Jurkat, Clone E6-1 (cell line): Measurements from ENCODE around the gene RADIL.
A peak's percentile ranks its signal among the peaks of the same experiment; 100 is the strongest.

Source experiments
- DNase-seq: peaks from one replicate; pipeline ENCODE4 v3.0.0-alpha.2; 2011; ENCODE audit warnings: low read depth, low spot score
- H3K4me3 ChIP-seq: 2 replicates; pipeline ENCODE4 v1.5.1; 2011; ENCODE audit warnings: mild to moderate bottlenecking, low read length, control low read depth, moderate library complexity

The RADIL gene

DNA sequence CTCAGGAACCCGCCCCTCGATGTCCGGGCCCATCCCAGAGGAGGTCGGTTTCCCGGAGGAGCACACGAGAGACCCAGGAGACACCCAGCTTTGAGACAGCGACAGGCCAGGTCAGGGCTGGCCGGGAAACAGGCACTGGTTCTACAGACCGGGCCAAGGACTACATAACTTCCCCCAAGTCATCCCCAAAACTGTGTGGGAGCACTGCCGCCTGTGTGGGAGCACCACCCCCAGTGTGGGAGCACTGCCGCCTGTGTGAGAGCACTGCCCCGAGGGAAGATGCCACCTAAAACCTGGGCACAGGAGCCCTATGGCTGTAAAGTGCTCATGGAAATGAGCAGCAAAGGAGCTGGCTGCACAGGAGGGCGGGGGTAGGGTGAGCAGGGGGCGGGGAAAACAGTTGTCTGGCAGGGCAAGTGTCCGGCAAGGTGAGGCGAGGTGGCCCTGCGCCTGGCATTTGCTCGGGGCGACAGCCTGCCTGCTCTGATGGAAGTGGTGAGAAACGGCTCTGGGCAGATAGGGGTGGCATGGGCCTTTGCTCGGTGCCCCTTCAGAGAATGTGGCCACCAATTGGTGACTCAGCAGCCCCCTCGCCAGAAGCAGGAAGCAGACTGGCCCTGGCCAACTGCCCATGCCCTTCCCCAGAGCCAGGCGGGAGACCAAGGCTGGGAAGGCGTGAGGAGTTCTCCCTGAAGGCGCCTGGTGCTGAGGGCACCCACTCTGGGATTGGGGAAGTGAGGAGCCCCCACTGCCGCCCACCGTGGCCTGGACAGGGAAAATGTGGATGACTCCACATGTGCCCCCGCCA, 47.9 kb downstream of the RADIL start:
- DNase-seq, result no peak
- H3K4me3 ChIP-seq, result no peak overlapping the region

DNA sequence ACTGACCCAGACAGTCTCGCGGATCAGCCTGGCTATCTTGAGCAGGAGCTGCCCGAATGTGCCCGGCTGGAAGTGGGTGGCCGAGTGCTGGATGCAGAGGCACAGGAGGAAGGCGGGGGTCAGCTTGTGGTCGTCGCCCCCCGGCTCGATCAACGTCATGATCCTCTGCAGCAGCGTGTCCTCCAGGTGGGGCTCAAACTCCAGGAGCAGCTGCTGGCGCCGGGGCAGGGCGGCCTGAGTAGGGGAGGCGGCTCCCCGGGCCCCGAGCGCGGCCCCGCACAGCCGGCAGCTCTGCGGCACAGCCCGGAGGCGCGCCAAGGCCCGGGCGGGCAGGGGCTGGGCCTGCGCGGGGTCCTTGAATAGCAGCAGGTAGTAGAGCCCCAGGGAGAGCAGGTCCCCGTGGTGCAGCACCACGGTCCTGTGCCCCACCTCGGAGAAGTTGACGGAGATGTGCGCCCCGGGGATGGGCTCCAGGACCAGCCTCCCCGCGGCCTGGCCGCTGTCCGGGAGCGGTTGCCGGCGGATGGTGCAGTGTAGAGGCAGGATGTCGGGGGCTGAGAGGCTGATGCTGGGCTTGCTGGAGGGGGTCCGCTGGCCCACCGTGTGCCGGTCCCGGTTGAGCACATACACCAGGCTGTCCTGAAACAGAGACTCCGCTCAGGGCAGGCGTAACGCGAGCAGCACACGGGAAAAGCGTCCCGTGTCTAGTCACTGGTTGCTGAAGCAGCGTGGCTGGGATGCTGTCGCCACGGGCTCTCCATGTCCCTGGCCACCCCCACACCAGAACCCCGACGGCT, 48.7 kb downstream of the RADIL start:
- no peak overlapping the region for H3K4me3 ChIP-seq
- no peak for DNase-seq

DNA sequence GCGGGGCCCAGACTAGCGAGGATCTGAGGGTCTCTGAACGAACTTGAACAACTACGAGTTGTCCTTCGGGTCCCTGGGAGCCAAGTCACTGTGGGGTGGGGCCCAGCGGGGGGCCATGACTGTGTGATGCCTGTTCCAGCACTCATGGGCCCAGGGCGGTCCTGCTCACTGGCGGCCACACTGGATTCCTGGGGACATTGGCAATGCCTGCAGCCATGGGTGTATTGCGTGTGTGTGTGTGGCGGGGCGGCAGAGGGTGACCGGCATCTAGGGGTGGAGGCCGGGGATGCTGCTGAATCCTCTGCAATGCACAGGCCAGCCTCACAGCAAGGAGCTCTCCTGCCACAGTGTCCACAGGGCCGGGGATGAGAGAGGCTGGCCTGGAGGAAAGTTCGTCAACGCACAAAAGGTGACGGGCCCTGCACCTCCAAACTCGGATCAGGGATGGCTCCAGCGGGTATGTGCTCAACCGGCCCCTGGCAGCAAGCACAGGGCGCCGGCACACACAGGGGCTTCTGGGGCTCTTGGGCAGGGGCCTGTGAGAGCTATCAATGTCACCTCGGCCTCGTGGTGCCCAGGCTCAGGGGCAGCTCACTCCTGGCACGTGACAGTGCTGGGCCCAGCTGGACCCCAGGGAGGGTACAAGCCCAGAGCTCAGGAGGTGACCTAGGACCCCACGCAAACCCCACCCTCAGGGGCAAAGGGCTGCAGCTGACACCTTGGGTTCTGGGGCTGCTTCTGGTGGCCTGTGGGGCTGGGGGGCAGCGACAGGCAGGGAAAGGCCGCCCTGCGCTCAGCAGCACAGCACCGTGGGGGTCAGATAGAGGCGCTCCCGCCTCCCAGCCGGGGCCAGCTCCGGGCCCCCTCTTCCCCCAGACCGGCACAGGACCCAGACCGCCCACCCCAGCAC, 49.6 kb downstream of the RADIL start:
- no peak for DNase-seq
- H3K4me3 ChIP-seq, result no peak overlapping the region

DNA sequence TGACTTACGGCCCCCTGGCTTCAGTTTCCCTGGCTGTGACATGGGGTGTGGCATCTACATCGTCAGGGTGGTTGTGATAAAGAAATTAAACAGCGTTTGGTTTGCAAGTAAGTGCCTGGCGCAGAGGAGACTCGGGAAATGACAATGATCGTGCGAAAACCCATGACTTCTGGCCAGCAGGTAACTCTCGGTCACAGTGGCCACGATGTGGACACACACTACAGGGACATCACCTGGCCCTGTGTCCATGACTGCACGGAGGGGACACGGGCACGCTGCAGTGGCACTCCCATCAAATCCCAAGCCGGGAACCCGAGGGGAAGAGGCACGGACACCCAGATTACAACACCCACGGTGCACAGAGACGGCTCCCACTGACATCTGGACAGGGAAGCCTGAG, 50.3 kb downstream of the RADIL start:
- no peak overlapping the region for H3K4me3 ChIP-seq
- no peak for DNase-seq

DNA sequence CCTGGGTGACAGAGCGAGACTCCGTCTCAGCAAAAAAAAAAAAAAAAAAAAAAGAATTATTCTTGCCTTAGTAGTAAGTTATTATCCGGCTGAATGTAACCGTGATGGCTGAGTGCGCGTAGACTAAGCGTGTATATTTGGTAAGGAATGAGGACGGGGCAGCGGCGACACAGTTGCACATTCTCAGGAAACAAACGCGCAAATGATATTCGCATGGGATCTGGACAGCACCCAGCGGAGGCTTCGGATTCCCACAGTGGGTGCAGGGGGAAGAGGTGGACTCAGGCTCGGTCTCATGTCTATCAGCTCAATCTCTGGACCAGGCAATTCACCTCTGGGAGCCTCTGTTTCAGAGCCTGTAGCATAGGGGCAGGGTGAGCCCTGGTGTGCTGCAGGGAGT, 50.8 kb downstream of the RADIL start:
- H3K4me3 ChIP-seq, result no peak overlapping the region
- no peak for DNase-seq

DNA sequence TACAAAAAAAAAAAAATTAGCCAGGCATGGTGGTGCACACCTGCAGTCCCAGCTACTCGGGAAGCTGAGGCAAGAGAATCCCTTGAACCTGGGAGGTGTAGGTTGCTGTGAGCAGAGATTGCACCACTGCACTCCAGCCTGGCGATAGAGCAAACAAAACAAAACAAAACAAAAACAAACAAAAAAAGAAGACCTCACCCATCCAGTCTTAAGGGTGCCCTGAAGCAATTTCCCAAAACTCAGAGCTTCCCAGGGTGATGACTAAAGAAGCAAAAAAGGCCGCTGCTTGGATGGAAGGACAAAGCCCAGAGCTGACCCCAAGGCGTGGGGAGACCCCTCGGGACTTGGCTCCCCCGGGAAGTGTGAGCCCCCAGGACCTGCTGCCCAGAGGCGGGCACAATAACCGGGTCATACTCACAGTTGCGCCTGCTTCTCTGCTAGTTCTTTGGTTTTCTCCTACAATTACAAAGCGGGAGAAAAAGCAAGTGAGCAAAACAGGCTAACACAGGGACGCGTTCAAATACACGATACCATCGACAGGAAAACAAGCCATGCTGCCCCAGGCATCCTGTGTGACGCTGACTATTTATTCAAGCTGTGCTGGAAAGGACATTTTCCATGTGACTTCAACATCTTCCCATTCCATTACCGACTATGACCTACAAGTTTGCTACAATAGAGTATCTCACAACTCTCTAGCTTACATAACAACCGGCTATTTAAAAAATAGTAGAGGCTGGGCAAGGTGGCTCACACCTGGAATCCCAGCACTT, 51.6 kb downstream of the RADIL start:
- no peak for DNase-seq
- no peak overlapping the region for H3K4me3 ChIP-seq

DNA sequence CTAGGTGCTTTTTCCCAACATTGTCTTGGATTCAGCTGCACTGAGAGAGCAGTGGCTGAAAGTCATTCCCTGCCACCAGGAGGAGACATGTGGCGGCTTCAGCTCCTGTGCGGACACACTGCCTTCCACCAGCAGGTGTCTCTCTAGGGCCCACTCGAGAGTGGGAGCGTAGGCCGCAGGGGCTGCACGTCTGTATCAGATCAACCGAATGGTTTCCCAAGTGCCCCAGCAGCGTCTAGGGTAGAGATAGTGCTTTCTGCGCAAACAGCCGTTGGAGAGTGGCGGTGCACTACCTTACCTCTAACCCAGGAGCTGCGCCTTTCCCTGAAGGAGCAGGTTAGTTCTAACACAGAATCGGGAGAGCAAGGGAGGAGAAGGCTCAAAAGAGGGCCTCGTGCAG, 53.3 kb downstream of the RADIL start:
- DNase-seq, result peak; percentile 53
- H3K4me3 ChIP-seq, result no peak overlapping the region

DNA sequence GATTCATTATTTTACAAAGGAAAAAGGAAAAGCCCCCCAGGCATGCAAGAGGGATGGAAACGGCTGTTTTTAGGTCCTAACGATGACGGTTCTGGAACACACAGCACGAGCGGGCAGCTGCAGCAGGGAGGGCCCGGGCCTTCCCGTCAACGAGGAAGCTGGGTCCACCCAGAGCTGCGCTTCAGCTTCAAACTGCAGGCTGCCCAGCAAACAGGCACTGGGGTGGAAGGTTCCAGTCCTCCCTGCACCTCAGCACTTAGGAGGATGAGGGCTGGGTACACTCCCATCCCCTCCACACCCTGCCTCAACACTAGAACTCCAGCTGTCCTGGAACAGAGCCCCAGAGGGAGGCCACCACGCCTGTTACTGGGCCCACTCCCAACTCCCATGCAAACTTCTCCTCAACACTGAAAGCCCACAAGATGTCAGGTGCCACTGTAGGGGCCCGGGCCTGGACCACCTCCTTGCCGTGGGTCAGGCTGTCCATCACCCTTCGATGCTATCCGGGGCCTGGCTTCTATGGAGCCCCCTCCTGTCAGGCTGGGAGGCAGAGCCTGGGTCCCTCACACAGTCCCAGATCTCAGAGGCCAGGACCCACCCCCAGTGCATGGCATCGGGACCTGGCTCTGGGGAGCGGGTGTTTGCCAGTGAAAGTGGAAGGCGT, 54.7 kb downstream of the RADIL start:
- no peak for DNase-seq
- H3K4me3 ChIP-seq, result no peak overlapping the region

DNA sequence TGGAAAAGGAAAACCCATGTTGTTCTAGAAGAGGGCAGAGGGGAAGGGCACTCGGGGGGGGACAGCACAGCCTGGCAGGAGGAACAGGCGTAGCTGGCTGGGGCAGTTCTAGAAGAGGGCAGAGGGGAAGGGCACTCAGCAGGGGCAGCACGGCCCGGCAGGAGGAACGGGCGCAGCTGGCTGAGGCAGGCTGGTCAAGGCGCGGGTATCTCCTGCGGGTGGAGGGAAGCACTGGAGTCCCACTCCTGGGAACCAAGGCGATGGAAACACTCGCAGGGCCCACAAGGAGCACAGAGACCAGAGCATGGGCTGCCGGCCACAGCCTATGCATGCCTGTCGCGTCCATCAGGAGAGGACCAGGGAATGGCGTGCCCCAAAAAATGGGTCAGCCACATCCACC, 58.4 kb downstream of the RADIL start:
- no peak for DNase-seq
- H3K4me3 ChIP-seq, result no peak overlapping the region

DNA sequence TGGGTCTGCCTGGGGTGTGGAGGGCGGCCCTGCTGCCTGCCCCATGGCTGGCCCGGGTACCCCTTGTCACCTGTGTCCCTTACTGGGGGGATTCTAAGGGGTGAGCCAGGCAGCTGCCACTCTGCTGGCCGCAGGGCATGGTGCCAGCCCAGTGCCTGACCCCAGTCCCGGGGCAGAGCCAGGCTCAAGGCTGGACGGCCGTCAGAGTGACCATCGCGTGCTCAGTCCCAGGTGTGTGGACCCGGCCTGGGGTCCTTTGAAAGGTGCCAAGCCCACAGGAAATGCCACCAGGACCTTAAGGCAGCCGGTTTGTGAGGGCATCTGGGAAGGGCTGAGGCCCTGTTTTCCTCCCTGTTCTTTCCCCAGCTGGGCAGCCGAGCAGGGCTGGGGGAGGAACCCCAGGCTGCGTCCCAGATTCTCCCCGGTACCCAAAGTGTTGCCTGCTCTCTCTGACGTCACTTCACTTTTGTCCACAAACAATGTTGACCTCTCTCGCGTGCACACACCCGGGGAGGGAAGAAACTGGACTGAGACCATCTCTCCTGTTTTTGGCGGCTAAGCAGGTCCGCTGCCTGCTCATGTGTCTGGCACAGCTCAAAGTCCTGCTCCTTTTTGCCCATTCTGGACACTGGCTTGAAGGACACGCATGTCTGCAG, 59.3 kb downstream of the RADIL start:
- no peak for DNase-seq

DNA sequence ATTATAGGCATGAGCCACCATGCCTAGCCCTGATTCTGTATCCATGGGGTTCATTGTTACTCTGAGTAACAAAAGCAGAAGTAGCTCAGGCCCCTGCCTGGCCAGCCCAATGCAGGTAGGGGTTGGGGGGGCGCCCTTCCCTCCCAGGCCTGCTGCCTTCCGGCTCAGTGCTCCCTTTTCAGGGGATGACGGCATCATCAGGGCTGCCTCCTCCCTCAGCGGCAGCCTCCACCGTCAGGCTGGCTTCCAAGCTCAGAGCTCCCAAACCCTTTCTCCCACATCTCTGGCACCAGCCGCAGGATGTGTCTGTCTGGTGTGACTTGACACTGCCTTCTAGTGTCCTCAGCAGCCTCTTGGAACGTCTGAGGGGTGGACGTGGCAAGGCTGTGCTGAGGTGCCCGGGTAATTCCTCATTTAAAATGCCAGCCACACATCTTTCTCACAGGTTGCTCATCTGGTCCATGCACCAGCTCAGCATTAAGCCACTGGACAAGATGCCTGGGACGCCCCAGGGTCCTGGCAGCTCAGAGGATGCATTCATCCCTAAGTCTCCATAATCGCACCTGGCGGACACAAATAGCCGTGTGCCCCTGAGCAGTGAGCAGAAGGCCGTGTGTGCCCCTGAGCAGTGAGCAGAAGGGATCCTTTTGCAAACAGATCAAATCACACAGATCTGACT, 59.9 kb downstream of the RADIL start:
- DNase-seq, result no peak
- H3K4me3 ChIP-seq, result no peak overlapping the region

More for the DNA sequence above, 59.3 kb downstream of the RADIL start:
- no peak overlapping the region for H3K4me3 ChIP-seq

DNA sequence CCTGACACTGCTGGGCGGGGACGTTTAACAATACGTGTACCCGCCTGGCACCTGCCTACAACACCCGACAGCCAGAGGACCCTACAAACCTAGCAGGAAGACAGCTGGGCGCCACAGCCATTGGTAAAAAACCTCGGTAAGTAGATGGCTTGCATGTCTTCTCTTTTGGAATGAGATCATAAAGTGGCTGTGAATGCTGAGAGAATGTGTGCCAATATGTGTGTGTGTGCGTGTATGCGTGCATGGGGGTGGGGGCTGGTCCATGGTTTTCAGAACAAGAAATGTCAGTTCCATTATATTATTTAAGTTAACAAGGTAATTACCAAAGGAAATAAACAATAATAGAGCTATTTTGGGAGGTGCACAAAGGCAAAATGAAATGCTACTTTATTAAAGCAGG, 60.8 kb downstream of the RADIL start:
- no peak for DNase-seq

DNA sequence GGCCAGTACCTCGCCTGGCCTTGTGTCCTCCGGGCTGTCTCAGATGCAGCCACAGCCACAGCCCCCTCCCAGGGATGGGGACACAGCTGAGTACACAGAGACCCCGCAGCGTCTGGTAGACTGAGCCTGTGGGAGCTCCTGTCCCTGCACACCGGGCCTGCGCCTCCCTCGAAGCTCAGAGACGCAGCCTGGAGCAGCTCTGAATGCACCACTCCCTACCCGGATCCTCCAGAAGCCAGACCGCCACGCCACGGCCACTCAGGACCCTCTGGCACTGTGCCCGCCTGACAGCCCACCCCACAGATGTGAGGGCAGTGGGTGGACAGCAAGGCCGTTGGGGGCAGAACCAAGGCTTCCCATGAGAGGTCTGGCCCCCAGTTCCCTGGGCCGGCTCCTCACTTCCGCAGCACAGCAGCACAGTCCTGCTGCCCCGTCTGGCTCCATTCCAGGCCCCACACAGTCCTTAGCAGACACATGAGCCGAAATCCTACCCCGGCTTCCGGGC, 62.5 kb downstream of the RADIL start:
- no peak overlapping the region for H3K4me3 ChIP-seq
- DNase-seq, result no peak

More for the DNA sequence above, 60.8 kb downstream of the RADIL start:
- no peak overlapping the region for H3K4me3 ChIP-seq

DNA sequence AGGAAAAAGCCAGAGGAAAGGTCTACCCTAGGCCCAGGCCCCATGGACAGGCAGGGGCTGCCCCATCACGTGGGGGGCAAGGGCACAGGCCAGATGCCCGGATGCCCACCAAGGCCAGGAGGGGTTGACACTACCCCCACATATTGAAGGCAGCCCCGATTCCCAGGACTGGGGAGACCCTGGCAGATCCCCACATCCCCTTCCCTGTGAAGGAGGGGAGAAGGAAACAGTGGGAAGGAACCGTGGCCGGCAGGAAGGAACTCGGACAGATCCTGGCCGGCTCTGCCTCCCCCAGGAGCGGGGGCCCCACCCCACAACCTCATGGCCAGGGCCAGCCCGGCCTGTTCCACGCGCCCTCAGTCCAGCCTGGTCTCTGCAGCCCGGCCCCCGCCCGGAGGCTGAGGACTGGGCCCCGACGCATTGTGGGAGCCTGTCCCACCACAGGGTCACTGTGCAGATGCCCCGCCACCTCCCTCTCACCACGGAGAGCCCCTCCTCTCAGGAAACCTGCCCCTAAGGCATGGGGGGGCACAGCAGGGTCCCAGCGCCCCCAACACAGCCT, 63.0 kb downstream of the RADIL start:
- no peak overlapping the region for H3K4me3 ChIP-seq
- no peak for DNase-seq

DNA sequence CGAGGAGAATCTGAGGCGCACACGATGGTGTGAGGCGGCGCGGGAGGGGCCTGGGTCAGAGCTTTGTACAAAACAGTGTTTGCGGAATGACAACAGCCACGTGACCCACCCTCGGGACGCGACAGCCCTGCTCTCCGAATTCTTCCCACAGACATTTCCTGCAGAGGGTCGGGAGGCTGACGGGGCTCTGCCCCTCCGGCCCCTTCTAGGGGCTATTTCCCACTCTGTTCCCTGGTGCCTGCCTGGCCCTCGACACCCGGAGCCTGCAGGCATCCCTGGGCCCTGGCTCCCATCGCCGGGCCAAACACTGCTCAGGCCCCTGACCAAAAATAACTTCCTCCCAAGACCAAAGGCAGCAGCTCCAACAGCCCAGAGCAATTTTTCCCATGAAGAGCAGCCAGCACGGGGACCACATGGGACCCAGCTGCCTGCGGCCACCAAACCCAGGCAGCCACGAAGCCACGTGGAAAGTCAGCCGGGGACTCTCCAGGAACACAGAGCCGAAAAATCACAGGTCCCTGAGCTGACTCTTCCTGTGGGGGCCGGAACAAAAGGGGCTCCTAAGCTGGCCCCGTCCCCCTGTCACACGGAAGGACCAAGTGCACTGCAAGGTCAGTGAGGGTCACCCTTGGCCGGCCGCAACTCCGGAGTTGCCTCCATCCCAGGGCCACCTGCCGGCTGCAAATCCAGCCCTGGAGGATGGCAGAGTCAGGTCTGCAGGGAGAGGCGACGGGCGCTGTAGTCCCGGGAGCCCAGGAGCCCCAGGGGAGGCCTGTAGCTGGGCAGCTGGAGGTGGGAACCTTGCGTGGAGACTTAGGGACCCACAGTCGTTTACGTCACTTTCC, 63.7 kb downstream of the RADIL start:
- DNase-seq, result no peak
- no peak overlapping the region for H3K4me3 ChIP-seq
